KOPT-K1 (cell line): ENCODE results near the gene SH3RF2.
"Not testable (repeated sequence)": the region's sequence is repeated elsewhere in the genome, so short reads cannot be mapped to it uniquely, and the experiment has no call there.

Source experiments
- H3K27ac ChIP-seq: fragments of 200-600 bp; sonication (generic); 2 replicates; pipeline ENCODE4 v1.5.1; 2016; ENCODE audit warnings: antibody characterized with exemption, mild to moderate bottlenecking, low read depth, low read length; ENCODE audit not compliant: poor library complexity, severe bottlenecking
- H3K36me3 ChIP-seq: fragments of 200-600 bp; sonication (generic); 2 replicates; pipeline ENCODE4 v1.5.1; 2017; ENCODE audit warnings: antibody characterized with exemption, mild to moderate bottlenecking, low read length, moderate library complexity; ENCODE audit not compliant: insufficient read depth
- H3K9me3 ChIP-seq: fragments of 200-600 bp; sonication (generic); 2 replicates; pipeline ENCODE4 v1.5.1; 2017; ENCODE audit warnings: antibody characterized with exemption, low read length, mild to moderate bottlenecking; ENCODE audit not compliant: insufficient read depth, poor library complexity, severe bottlenecking

The SH3RF2 gene, protein sequence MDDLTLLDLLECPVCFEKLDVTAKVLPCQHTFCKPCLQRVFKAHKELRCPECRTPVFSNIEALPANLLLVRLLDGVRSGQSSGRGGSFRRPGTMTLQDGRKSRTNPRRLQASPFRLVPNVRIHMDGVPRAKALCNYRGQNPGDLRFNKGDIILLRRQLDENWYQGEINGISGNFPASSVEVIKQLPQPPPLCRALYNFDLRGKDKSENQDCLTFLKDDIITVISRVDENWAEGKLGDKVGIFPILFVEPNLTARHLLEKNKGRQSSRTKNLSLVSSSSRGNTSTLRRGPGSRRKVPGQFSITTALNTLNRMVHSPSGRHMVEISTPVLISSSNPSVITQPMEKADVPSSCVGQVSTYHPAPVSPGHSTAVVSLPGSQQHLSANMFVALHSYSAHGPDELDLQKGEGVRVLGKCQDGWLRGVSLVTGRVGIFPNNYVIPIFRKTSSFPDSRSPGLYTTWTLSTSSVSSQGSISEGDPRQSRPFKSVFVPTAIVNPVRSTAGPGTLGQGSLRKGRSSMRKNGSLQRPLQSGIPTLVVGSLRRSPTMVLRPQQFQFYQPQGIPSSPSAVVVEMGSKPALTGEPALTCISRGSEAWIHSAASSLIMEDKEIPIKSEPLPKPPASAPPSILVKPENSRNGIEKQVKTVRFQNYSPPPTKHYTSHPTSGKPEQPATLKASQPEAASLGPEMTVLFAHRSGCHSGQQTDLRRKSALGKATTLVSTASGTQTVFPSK

DNA sequence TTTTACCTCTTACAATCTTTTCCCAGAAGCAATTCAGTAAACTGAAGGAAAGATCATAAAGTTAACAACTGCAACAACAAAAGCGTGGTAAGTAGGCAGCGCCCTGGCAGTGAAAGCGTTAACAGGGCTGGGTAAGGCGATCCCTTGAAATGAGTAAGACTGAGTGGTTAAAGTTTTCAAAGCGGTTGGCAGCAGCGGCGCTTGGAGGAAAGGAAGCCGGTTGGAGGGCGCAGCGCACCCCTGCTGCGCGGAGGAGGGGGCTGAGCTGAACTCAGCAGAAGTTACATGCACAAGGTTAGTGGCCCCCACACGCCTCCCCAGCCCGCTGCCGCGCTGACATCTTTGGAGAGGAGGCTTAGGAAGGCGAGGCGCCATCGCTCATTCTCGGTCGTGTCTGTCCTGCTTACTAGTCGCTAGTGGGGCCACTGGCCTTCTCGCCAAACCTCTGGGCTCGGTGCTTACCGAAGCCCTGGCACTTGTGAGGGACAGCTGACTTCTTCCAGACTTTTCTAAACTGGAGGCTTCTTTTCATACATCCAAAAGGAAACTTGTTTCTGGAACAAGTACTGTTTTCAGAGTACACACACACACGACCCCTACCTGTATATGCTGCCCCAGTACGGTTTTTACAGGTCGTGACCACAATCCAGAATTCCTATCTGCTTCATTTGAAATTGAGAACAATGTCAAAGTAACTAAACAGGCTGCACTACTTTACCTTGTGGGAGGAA lies at the start of gene SH3RF2:
Gene SH3RF2, plus strand, starts transcription at position 178 of the 731 bp plus-strand sequence. CDS start 1,351 bp downstream, outside the sequence.
- H3K36me3 ChIP-seq = no peaks in the 10 kb centered on the region
- H3K27ac ChIP-seq = no peak within 1 kb of the TSS
- H3K9me3 ChIP-seq = no peaks in the 10 kb centered on the region

DNA sequence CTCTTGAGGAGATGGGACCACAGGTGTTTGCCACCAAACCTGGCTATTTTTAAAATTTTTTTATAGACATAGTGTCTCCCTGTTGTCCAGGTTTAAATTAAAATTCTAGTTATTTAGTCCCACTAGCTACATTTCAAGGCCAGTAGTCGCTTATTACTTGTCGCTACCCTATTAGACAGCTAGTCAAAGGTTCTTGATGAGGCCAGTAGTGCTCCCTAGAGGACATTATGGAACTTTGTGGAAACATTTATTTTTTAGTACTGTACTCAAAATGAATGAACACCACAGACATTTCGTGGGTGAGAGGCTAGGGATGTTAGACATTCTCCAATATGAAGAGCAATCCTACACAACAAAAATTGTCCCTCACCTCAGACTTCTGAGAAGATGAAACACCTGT lies 49.2 kb upstream of the SH3RF2 start:
- Histone ChIP-seq H3K9me3 (no peaks in the 10 kb centered on the region), H3K36me3 (no peaks in the 10 kb centered on the region), H3K27ac (no peak overlapping the region)

DNA sequence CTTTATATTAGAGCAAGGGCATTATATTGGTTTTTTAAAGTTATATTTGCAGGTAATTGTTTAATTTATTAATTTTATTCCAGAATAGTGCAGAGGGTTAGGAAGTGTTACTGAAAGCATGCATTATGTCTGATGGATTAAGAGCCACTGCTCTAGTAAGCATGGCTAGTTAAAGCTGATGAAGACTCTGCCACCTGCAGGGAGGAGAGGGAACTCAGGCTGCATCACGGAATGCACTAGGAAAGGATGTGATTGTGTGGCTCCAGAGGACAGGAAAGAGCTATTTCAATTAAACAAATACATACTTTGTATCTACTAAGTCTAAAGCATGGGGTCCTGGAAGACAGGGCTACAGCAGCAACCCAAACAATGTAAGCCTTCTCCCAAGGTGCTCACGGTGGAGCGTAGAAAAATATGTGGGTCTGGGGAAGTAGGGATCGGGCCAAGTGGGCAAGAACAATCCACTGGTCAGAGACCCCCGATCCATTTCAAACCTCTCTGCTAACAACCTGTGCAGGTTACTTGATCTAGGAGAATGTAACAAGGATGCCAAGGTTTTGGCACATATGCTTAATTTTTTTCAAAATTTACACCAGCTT lies 48.3 kb upstream of the SH3RF2 start:
- no peaks in the 10 kb centered on the region for H3K36me3 ChIP-seq
- no peaks in the 10 kb centered on the region for H3K9me3 ChIP-seq
- H3K27ac ChIP-seq = no peak overlapping the region

DNA sequence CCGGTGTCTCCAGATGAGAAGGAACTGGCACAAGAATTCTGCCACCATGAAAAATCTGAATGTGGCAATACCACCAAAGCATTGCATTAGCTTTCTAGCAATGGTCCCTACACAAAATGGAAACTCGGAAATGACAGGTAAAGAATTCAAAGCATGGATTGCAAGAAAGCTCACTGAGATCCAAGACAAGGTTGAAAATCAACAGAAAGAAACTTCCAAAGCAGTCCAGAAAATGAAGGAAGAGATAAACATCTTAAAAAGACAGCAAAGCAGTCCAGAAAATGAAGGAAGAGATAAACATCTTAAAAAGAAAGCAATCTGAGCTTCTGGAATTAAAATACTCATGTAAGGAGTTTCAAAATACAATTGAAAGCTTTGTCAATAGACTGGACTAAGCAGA lies 46.8 kb upstream of the SH3RF2 start:
- H3K36me3 ChIP-seq = no peaks in the 10 kb centered on the region
- no peaks in the 10 kb centered on the region for H3K9me3 ChIP-seq
- no peak overlapping the region for H3K27ac ChIP-seq

DNA sequence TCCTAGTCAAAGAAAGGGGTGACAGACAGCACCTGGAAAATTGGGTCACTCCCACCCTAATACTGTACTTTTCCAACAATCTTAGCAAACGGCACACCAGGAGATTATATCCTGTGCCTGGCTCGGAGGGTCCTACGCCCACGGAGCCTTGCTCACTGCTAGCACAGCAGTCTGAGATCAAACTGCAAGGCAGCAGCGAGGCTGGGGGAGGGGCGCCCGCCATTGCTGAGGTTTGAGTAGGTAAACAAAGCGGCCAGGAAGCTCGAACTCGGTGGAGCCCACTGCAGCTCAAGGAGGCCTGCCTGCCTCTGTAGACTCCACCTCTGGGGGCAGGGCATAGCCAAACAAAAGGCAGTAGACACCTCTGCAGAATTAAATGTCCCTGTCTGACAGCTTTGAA lies 45.0 kb upstream of the SH3RF2 start:
- H3K27ac ChIP-seq, H3K36me3 ChIP-seq, H3K9me3 ChIP-seq: not testable (repeated sequence)

DNA sequence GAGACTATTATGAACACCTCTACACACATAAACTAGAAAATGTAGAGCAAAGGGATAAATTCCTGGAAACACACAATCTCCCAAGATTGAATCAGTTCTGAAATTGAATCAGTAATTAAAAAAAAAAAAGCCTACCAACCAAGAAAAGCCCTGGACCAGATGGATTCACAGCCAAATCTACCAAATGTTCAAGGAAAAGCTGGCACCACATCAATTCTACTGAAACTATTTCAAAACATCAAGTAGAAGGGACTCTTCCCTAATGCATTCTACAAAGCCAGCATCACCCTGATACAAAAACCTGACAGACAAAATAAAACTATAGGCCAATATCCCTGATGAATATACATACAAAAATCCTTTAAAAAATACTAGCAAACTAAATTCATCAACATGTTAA lies 38.2 kb upstream of the SH3RF2 start:
- no peaks in the 10 kb centered on the region for H3K36me3 ChIP-seq
- no peaks in the 10 kb centered on the region for H3K9me3 ChIP-seq
- no peak overlapping the region for H3K27ac ChIP-seq

DNA sequence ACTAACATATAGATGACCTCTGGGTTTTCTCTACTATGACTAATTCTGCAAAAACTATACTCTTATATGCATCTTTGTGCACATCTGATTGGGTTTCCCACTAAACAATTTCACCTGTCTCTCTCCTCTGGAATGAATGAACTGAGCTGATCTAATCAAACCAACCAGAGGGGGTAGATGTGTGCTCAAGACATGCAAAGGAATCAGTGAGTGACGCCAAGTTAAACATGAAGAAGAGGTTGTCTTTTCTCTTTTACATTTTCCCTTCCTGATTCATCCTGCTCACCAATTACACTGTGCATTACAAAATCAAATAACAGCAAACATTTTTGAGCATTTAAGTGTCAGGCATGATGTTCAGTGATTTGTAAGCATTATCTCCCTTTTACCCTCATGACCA lies 34.0 kb upstream of the SH3RF2 start:
- H3K9me3 ChIP-seq = no peaks in the 10 kb centered on the region
- H3K27ac ChIP-seq = no peak overlapping the region
- no peaks in the 10 kb centered on the region for H3K36me3 ChIP-seq

DNA sequence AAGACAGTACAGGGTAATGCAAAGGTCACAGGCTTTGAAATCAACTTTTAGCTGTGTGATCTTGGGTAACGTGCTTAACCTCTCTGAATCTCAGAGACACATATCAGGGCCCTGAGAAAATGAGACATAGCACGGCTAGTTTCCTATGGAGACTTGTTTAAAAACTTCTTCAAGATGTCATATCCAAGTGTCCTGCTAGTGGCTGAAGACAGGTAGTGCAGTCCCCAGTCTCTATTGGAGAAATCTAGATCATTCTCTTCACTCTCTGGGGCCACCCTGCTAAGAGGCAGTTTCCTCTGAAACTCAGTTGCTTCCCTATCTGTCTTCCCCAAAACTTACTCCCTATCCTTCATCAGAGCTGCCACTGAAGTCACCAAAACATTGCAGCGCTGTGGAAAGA lies 33.3 kb upstream of the SH3RF2 start:
- no peak overlapping the region for H3K27ac ChIP-seq
- H3K36me3 ChIP-seq = no peaks in the 10 kb centered on the region
- H3K9me3 ChIP-seq = no peaks in the 10 kb centered on the region

DNA sequence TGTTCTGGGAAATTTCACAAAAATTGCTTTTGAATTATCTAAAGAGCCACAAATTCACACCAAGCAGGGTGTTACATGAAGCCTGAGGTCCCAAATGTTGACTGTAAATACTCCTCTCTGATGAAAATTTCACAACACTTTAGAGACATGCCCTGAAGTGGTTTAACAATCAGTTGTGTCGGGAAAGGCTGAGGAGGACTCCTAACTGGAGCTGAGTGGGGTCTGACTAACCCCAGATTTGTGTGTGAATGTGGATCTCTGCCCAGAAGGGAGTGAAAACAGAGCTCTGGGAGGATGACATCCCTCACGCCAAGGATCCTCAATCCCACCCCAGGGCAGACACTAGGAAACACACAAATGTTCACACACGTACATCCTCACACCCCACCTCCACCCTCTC lies 32.5 kb upstream of the SH3RF2 start:
- Histone ChIP-seq H3K9me3 (no peaks in the 10 kb centered on the region), H3K36me3 (no peaks in the 10 kb centered on the region), H3K27ac (no peak overlapping the region)

DNA sequence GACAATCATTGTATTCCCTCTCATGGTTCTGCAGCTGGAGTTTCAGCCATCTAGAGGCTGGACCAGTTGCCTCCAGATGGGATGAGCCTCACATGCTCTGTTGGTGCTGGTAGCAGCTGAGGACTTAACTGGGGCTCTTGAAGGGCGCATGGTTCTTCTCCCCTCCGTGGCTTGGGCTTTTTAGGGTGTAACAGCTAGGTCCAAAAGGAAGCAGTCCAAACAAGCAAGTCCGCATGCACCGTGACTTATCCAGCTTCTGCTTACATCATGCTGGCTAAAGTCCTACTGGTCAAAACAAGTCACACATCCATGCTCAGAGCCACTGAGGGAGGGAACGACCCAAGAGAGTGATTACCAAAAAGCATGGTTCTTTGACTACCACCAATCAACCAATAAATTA lies 31.6 kb upstream of the SH3RF2 start:
- Histone ChIP-seq H3K27ac (no peak overlapping the region), H3K36me3 (no peaks in the 10 kb centered on the region), H3K9me3 (no peaks in the 10 kb centered on the region)

DNA sequence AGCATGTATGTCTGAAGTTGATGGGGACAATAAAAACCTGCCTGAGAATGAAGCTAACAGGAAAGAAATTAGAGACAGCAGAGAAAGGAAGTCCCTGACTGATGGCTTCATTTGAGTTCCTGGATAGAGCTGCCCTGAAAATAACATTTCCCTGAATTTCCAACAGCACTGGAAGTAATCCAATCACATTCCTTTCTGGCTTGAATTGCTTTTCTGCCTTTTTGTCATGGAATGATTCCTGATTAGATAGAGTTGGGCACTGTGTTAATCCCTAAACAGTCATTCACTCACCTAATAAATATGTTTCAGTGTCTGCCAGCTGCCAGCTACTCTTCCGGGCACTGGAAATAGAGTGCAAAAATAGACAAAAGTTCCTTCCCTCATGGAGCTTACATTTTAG lies 30.0 kb upstream of the SH3RF2 start:
- Histone ChIP-seq H3K27ac (no peak overlapping the region), H3K36me3 (no peaks in the 10 kb centered on the region), H3K9me3 (no peaks in the 10 kb centered on the region)

DNA sequence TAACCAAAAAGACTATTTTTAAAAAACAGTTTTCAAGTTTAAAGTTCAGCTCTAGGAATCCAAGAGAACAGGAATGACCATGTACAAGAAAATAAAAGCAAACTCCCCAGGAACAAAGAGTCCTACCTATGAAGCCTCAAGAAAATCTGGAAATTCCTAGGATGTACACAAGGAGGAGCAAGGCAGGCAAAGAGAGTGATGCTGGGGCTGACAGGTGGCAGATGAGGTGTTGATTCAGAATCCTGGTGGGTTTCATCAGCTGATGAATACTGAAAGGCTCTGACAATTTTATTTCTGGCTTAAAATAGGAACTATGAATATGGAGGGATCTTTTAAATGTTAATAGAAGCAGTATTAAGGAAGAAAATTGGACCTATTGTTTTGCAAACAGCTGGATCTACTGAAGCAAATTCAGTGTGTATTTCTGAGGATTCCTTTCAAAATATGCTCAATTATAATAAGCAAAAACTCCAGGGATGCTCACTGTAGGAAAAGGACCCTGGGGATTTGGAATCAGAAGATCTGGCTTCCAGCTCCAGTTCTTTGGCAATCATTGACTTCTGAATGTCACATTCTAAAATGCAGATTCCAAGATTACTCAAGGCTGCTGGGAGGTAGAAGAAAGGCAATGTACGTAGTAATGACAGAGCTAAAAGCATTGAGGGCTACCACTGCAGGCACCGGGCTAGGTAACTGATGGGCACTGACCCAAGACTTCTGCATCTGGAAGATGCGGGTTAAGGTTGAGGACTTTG lies 28.0 kb upstream of the SH3RF2 start:
- H3K36me3 ChIP-seq = no peaks in the 10 kb centered on the region
- no peak overlapping the region for H3K27ac ChIP-seq
- no peaks in the 10 kb centered on the region for H3K9me3 ChIP-seq

DNA sequence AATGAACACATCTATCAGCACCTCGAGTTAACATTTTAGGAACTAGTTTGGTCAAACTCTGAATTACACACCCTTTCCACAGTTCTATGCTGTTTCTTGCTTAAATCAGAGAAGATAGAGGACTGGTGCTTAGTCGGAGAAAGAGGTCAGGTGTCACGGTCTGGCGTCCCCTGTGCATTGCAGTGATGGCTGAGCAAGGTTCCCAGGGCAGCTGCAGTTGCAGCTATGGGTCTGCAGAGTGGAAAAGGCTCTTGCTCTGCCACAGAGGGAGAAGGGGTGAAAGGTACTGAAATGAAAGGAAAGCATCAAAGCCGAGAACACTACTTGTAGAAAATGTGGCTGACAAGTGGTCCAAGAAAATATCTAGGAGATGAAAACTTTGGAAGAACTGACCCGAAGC lies 25.2 kb upstream of the SH3RF2 start:
- Histone ChIP-seq H3K27ac (no peak overlapping the region), H3K36me3 (no peaks in the 10 kb centered on the region), H3K9me3 (no peaks in the 10 kb centered on the region)

DNA sequence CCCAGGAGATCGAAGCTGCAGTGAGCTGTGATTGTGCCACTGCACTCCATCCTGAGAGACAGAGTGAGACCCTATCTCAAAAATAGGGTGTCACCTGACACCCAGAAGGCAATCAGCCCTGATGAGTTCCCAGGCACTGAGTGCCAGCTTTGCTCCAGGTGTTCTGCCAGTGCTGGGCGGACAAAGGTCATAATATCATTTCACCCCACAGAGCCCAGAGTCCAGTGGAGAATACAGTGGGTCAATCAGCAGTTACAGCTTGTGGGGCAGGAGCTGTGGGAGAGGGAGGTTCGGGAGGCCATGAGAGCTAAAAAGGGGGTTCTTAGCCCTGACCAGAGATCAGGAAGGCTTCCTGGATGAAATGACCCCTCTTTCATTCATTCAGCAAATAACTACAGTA lies 24.4 kb upstream of the SH3RF2 start:
- Histone ChIP-seq H3K27ac (no peak overlapping the region), H3K9me3 (no peaks in the 10 kb centered on the region), H3K36me3 (no peaks in the 10 kb centered on the region)
